Fibroblast of skin of right quadriceps (primary cell): Measurements from ENCODE around the gene DCAF8.

Source experiments
- DNase-seq: peaks from one replicate; pipeline ENCODE4 v3.0.0-alpha.2; 2013

Gene DCAF8

GRCh38 chr1:160261556-160261892, 825 bp downstream of the DCAF8 start:
- peak; percentile 74 for DNase-seq

GRCh38 chr1:160260406-160261382, 1.7 kb downstream of the DCAF8 start:
- DNase-seq, result peak; percentile 84

- no peak for DNase-seq
These were observed 4.1 kb downstream of the DCAF8 start for GRCh38 chr1:160258177-160258798.

- DNase-seq, result no peak
These were observed 4.8 kb downstream of the DCAF8 start for GRCh38 chr1:160257411-160258015.

- DNase-seq, result peak; percentile 87
These were observed 5.8 kb downstream of the DCAF8 start for GRCh38 chr1:160256396-160257046.

- no peak for DNase-seq
These were observed 6.5 kb downstream of the DCAF8 start for GRCh38 chr1:160255781-160256300.

GRCh38 chr1:160251687-160252526, 10.4 kb downstream of the DCAF8 start:
- peak; percentile 71 for DNase-seq

- DNase-seq, result no peak
These were observed 11.3 kb downstream of the DCAF8 start for GRCh38 chr1:160251011-160251410.

GRCh38 chr1:160247053-160247452, 15.3 kb downstream of the DCAF8 start:
- no peak for DNase-seq

GRCh38 chr1:160245434-160245833, 16.9 kb downstream of the DCAF8 start:
- no peak for DNase-seq

- DNase-seq, result no peak
These were observed 18.1 kb downstream of the DCAF8 start for GRCh38 chr1:160244209-160244608.

- DNase-seq, result no peak
These were observed 18.6 kb downstream of the DCAF8 start for GRCh38 chr1:160243767-160244166.

GRCh38 chr1:160239582-160240299, 22.6 kb downstream of the DCAF8 start:
- DNase-seq, result no peak

GRCh38 chr1:160238408-160238807, 23.9 kb downstream of the DCAF8 start:
- no peak for DNase-seq

- DNase-seq, result no peak
These were observed 24.8 kb downstream of the DCAF8 start for GRCh38 chr1:160237558-160237957.

- no peak for DNase-seq
These were observed 25.5 kb downstream of the DCAF8 start for GRCh38 chr1:160236806-160237205.

GRCh38 chr1:160232911-160233310, 29.4 kb downstream of the DCAF8 start:
- DNase-seq, result no peak

GRCh38 chr1:160228431-160228830, 33.9 kb downstream of the DCAF8 start:
- no peak for DNase-seq

GRCh38 chr1:160227561-160227960, 34.8 kb downstream of the DCAF8 start:
- no peak for DNase-seq

- no peak for DNase-seq
These were observed 35.3 kb downstream of the DCAF8 start for GRCh38 chr1:160227034-160227433.

GRCh38 chr1:160226623-160227022, 35.7 kb downstream of the DCAF8 start:
- no peak for DNase-seq
